ENCODE results near the gene PSMD14. TPM values are rescaled to one million over a fixed set of nuclear protein-coding genes. Genes with fewer than 3 reads are reported as not detected.

PSMD14 gene
- total RNA-seq, 1 experiment from 2014 or later: 93.7 TPM

GRCh38 chr2:161374446-161374845 lies 66.2 kb downstream of the PSMD14 start:
- Histone ChIP-seq H3K4me1 (ENCODE audit: control insufficient read depth, insufficient read depth, low read length) (peaks cover 3% of the 10 kb centered on the region; the same call in 1 of the 2 replicates), H3K4me3 (ENCODE audit: low read depth in 2 of 2, low read length in 2 of 2) (no peak overlapping the region), H3K36me3 (ENCODE audit: control insufficient read depth, insufficient read depth, low read length) (peaks cover 19% of the 10 kb centered on the region), H3K27me3 (ENCODE audit: control insufficient read depth, insufficient read depth, low read length) (no peaks in the 10 kb centered on the region), H3K9me3 (ENCODE audit: control insufficient read depth, insufficient read depth, low read depth, low read length) (no peaks in the 10 kb centered on the region), H3K27ac (ENCODE audit: low read length) (no peak overlapping the region)
- ATAC-seq (no peak), DNase-seq (ENCODE audit: low read depth, low spot score) (no peak)
- no peak for TF ChIP-seq REST (IDR thresholded peaks at IDR 0.05; ENCODE audit: insufficient read depth in 1 of 2, low read depth in 2 of 2, low read length in 1 of 2)
- no peak for TF ChIP-seq TCF7L2 (IDR thresholded peaks at IDR 0.05; ENCODE audit: low read depth, low read length)
- no peak for TF ChIP-seq SIN3A (IDR thresholded peaks at IDR 0.05; ENCODE audit: borderline replicate concordance, insufficient read depth, low read depth, low read length)
- TF ChIP-seq, protein P1, sequence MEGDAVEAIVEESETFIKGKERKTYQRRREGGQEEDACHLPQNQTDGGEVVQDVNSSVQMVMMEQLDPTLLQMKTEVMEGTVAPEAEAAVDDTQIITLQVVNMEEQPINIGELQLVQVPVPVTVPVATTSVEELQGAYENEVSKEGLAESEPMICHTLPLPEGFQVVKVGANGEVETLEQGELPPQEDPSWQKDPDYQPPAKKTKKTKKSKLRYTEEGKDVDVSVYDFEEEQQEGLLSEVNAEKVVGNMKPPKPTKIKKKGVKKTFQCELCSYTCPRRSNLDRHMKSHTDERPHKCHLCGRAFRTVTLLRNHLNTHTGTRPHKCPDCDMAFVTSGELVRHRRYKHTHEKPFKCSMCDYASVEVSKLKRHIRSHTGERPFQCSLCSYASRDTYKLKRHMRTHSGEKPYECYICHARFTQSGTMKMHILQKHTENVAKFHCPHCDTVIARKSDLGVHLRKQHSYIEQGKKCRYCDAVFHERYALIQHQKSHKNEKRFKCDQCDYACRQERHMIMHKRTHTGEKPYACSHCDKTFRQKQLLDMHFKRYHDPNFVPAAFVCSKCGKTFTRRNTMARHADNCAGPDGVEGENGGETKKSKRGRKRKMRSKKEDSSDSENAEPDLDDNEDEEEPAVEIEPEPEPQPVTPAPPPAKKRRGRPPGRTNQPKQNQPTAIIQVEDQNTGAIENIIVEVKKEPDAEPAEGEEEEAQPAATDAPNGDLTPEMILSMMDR (IDR thresholded peaks at IDR 0.05): no peak
- TF ChIP-seq POLR2AphosphoS5 (IDR thresholded peaks at IDR 0.05; ENCODE audit: low read depth, low read length): no peak
- ChIA-PET POLR2A (no interaction called here), CTCF (no interaction called here)
- in situ Hi-C loops (cut with HindIII; ENCODE audit: low pct_unique_long_range_greater_than_20kb, low sequenced_read_pairs) (no loop called here), intact Hi-C loops (cut with micrococcal nuclease; ENCODE audit: unreplicated experiment) (no loop called here)
- BruUV-seq (replicated peaks): no TSS peak

DNA sequence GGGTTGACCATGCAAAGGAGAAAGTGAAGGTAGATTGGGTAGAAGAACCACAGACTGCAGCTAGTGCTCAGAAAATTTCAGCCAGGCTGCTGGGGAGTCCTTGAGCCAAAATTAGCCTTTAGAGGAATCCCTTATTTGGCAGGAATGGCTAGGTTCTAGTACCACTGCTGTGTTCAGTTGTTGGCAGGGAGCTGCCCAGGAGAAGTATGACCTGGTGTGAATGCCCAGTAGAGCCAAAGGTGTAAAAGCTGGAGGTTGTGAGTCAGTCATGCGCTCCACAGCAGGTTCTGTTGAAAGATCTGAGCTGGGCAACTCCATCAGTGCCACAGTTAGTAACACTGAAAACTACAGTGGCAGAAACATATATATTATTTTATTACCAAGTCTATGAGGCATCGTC lies 71.5 kb downstream of the PSMD14 start:
- Histone ChIP-seq H3K9me3 (ENCODE audit: control insufficient read depth, insufficient read depth, low read depth, low read length) (no peaks in the 10 kb centered on the region), H3K27me3 (ENCODE audit: control insufficient read depth, insufficient read depth, low read length) (no peaks in the 10 kb centered on the region), H3K4me1 (ENCODE audit: control insufficient read depth, insufficient read depth, low read length) (no peaks in the 10 kb centered on the region; the same call in 1 of the 2 replicates), H3K36me3 (ENCODE audit: control insufficient read depth, insufficient read depth, low read length) (peaks cover 10% of the 10 kb centered on the region; the same call in 1 of the 2 replicates), H3K27ac (ENCODE audit: low read length) (no peak overlapping the region), H3K4me3 (ENCODE audit: low read depth in 2 of 2, low read length in 2 of 2) (no peak overlapping the region)
- ChIA-PET CTCF (no interaction called here), POLR2A (no interaction called here)
- in situ Hi-C loops (cut with HindIII; ENCODE audit: low pct_unique_long_range_greater_than_20kb, low sequenced_read_pairs): no loop called here
- DNase-seq (ENCODE audit: low read depth, low spot score) (no peak), ATAC-seq (no peak; the same call in 1 of the 2 replicates)
- intact Hi-C loops (cut with micrococcal nuclease; ENCODE audit: unreplicated experiment): no loop called here
- TF ChIP-seq TCF7L2 (IDR thresholded peaks at IDR 0.05; ENCODE audit: low read depth, low read length) (no peak), POLR2AphosphoS5 (IDR thresholded peaks at IDR 0.05; ENCODE audit: low read depth, low read length) (no peak), SIN3A (IDR thresholded peaks at IDR 0.05; ENCODE audit: borderline replicate concordance, insufficient read depth, low read depth, low read length) (no peak), REST (IDR thresholded peaks at IDR 0.05; ENCODE audit: insufficient read depth in 1 of 2, low read depth in 2 of 2, low read length in 1 of 2) (no peak)
- TF ChIP-seq, protein P1 (IDR thresholded peaks at IDR 0.05): no peak
- BruUV-seq (replicated peaks): no TSS peak

Measured in Panc1 (cell line).